ENCODE measurements around the gene SLC38A3.

GRCh38 chr3:50227390-50228183 lies 22.5 kb downstream of the SLC38A3 start:
- TF ChIP-seq, protein P1, sequence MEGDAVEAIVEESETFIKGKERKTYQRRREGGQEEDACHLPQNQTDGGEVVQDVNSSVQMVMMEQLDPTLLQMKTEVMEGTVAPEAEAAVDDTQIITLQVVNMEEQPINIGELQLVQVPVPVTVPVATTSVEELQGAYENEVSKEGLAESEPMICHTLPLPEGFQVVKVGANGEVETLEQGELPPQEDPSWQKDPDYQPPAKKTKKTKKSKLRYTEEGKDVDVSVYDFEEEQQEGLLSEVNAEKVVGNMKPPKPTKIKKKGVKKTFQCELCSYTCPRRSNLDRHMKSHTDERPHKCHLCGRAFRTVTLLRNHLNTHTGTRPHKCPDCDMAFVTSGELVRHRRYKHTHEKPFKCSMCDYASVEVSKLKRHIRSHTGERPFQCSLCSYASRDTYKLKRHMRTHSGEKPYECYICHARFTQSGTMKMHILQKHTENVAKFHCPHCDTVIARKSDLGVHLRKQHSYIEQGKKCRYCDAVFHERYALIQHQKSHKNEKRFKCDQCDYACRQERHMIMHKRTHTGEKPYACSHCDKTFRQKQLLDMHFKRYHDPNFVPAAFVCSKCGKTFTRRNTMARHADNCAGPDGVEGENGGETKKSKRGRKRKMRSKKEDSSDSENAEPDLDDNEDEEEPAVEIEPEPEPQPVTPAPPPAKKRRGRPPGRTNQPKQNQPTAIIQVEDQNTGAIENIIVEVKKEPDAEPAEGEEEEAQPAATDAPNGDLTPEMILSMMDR (IDR thresholded peaks at IDR 0.05 in 4 of 5, conservative IDR thresholded peaks at IDR 0.05 in 1 of 5), result peak; percentile 77 to 98 (median 93)
- peak; percentile 7 to 24 for TF ChIP-seq POLR2A (IDR thresholded peaks at IDR 0.05)

All from gastrocnemius medialis (tissue), 4 donors.